ENCODE measurements around the gene IL10RA. TPM values are rescaled to one million over a fixed set of nuclear protein-coding genes. Genes with fewer than 3 reads are reported as not detected.
"Not testable (repeated sequence)": the region's sequence is repeated elsewhere in the genome, so short reads cannot be mapped to it uniquely, and the experiment has no call there.

The IL10RA gene
- total RNA-seq = 87.8 and 88.3 TPM in 2 replicates

DNA sequence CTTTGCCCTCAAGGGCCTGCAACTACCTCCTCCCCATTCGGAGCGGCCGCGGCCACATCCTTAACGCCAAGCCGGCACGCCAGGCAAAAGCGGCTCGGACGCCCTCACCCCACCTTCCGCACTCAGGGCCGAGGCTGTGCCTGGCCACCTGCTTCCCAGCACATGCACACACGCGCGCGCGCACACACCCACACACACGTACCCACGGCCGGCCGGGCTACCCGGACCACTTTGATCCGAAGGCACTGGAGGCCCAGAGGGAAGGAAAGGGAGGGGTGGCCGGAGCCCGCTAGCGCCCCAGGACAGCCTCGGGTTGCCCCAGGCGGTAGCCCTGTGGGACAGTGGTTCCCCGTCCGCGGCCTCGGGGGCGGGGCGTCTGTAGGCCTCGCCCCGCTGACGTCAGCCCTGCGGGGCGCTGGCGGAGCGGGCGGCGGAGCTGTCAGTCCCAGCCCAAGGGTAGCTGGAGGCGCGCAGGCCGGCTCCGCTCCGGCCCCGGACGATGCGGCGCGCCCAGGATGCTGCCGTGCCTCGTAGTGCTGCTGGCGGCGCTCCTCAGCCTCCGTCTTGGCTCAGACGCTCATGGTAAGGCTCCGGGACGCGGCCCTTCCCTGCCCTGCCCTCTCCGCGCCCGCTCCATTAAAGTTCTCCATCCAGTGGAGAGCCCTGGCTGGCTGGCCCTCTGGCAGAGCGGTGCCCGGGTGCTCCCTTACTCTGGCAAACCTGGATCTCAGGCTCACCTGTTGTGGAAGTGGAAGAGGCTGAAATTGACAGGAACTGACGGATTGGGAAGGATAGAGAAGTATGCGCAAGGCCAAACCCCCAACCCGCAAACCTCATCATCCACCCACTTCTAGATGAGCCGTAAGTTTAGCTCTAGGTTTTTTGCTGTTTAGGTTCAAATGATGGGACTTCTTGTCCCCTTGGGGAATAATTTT is at the start of gene IL10RA:
Gene IL10RA, plus strand, starts transcription at position 442 of the 935 bp plus-strand sequence. Its CDS starts 74 bp downstream, at position 516.
- peak; percentile 87 for DNase-seq (ENCODE audit: low spot score)
- Mint-ChIP-seq H3K4me3 (peak within 1 kb of the TSS; percentile 89), H3K36me3 (ENCODE audit: low read depth) (peaks cover 50% of the 10 kb centered on the region), H3K9me3 (no peaks in the 10 kb centered on the region), H3K27me3 (ENCODE audit: insufficient read depth) (no peaks in the 10 kb centered on the region), H3K27ac (peak within 1 kb of the TSS; percentile 92), H3K4me1 (ENCODE audit: low read depth) (peaks cover 79% of the 10 kb centered on the region)
- intact Hi-C loops (cut with micrococcal nuclease) = loop anchor here (1.0 to 5.0 kb wide), 10 partner anchors 12 to 754 kb away; partner anchors contain the start of genes PCSK7 and RNF214

DNA sequence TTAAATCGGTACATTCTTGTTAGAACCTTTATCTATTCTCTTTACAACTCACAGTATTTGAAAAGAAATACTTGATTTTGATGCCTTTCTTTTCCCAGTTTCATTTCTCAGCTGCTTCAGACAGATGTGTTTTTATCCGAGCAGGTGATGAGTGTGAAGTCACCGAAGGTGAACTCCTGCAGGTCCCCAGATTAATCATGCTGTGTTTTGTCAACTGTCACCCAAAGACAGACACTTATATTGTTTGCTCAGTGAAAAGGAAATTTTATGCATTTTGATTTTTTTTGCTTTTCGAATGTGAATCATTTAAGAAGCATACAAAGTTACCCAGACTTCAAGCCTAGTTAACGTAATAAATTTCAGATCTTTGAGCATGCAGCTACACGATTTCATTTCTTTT is 49.2 kb upstream of the IL10RA start:
- intact Hi-C loops (cut with micrococcal nuclease) = no loop called here
- Mint-ChIP-seq H3K4me3 (no peak overlapping the region), H3K4me1 (ENCODE audit: low read depth) (peaks cover 29% of the 10 kb centered on the region), H3K27me3 (ENCODE audit: insufficient read depth) (peaks cover 7% of the 10 kb centered on the region), H3K27ac (no peak overlapping the region), H3K9me3 (no peaks in the 10 kb centered on the region), H3K36me3 (ENCODE audit: low read depth) (peaks cover 2% of the 10 kb centered on the region)
- DNase-seq (ENCODE audit: low spot score) = no peak

DNA sequence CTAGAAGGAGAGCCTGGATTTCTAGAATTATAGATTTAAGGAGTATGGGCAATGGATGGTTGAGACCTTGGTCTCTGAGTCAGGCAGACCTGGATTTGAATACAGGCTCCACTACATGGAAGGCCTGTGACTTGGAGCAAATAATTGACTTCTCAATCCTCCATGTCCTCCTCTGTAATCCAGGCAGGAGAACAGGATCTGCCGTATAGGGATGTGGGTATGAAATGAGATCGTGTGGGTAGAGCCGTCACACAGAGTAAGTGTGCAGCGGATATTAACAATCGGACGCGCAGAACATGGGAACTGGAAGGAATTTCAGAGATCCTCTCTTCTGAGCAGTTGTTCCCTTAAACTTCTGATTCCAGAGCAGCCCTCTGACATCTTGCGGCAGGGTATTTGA is 45.5 kb upstream of the IL10RA start:
- Mint-ChIP-seq H3K36me3 (ENCODE audit: low read depth) (peaks cover 3% of the 10 kb centered on the region), H3K27ac (no peak overlapping the region)
- intact Hi-C loops (cut with micrococcal nuclease) = no loop called here

DNA sequence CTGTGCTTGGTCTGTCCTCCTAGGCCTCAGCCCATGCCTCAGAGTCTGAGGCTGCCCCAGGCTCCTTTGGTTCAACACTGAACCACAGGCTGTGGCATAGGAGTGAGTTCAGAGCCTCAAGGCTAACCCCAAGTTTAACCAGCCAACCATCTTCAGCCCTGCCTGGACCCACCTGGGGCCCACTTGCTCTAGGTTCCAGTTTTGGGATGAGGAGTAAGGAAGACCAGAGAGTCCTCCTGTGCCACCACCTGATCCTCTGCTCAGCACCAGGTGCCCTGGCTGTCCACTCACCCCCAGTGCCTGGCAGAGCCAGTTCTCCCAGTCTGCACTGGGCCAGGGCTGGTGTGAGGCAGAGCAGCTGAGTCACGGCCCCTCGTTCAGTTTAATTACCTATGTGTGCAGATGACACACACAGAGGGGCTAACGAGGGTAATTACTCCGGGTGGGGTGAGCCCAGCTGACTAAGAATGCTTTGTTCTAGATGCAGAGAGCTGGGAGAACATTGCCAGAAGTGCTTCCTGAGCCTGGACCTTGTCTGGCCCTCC is 45.0 kb upstream of the IL10RA start:
- DNase-seq (ENCODE audit: low spot score) = no peak

More for the DNA sequence above, 45.5 kb upstream of the IL10RA start:
- H3K9me3 Mint-ChIP-seq = peaks cover 9% of the 10 kb centered on the region
- H3K27me3 Mint-ChIP-seq (ENCODE audit: insufficient read depth) = peaks cover 7% of the 10 kb centered on the region
- DNase-seq (ENCODE audit: low spot score) = no peak
- no peak overlapping the region for H3K4me3 Mint-ChIP-seq
- H3K4me1 Mint-ChIP-seq (ENCODE audit: low read depth) = peaks cover 32% of the 10 kb centered on the region

DNA sequence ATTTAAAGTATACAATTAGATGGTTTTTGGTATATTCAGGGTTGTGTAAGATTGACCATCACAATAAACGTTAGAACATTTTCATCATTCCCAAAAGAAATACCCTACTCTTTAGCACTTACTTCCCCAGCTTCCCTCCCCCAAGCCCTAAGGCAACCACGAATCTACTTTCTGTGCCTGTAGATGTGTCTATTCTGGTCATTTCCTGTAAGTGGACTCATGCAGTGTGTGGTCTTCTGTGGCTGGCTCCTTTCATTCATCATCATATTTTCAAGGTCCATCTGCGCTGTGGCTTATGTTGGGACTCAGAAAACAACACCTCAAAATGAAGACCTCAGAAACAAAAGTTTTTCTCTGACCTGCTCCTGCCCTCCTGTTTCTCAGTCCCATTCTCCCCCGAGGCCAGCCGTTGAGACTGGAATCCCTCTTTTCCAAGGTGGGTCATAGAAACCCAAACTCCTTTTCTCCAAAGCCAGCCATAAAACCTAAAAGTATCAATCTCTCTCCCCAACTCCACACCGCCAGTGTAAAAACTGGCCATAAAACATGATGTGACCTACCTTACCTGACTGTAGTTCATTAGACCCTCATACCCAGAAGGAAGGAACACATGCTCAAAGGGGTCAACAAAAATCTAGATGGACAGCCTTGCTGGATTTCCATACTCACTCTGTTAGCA is 44.1 kb upstream of the IL10RA start:
- H3K27ac Mint-ChIP-seq = no peak overlapping the region
- no peak overlapping the region for H3K4me3 Mint-ChIP-seq
- peaks cover 45% of the 10 kb centered on the region for H3K4me1 Mint-ChIP-seq (ENCODE audit: low read depth)
- peaks cover 9% of the 10 kb centered on the region for H3K9me3 Mint-ChIP-seq
- H3K27me3 Mint-ChIP-seq (ENCODE audit: insufficient read depth) = peaks cover 7% of the 10 kb centered on the region
- intact Hi-C loops (cut with micrococcal nuclease) = no loop called here
- no peak for DNase-seq (ENCODE audit: low spot score)
- H3K36me3 Mint-ChIP-seq (ENCODE audit: low read depth) = peaks cover 3% of the 10 kb centered on the region

More for the DNA sequence above, 45.0 kb upstream of the IL10RA start:
- Mint-ChIP-seq H3K27me3 (ENCODE audit: insufficient read depth) (peaks cover 7% of the 10 kb centered on the region), H3K4me3 (no peak overlapping the region), H3K27ac (no peak overlapping the region), H3K36me3 (ENCODE audit: low read depth) (peaks cover 3% of the 10 kb centered on the region), H3K4me1 (ENCODE audit: low read depth) (peaks cover 37% of the 10 kb centered on the region), H3K9me3 (peaks cover 9% of the 10 kb centered on the region)
- intact Hi-C loops (cut with micrococcal nuclease) = no loop called here

DNA sequence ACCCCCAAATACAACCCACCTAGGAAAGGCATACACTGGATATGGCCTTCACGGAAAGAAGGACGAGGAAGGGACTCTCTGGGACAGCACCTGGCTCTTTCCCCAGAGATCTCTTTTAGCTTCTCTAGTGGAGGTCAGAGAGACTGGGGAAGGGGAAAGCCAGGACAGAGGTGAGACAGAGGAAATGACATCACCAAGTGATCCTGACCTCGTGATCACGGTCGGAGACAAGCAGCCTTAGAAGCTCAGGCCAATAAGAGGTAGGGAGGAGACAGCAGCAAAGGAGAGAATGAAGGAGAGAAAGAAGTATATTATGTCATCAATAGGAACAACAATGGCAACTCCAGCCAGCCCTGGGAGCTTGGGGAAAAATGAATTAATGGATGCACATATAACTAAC is 41.6 kb upstream of the IL10RA start:
- Mint-ChIP-seq H3K27me3 (ENCODE audit: insufficient read depth) (peaks cover 1% of the 10 kb centered on the region), H3K27ac (peak overlapping the region; percentile 77), H3K4me3 (no peak overlapping the region), H3K36me3 (ENCODE audit: low read depth) (peaks cover 3% of the 10 kb centered on the region), H3K9me3 (peaks cover 9% of the 10 kb centered on the region), H3K4me1 (ENCODE audit: low read depth) (peaks cover 65% of the 10 kb centered on the region)
- no peak for DNase-seq (ENCODE audit: low spot score)
- intact Hi-C loops (cut with micrococcal nuclease) = no loop called here

DNA sequence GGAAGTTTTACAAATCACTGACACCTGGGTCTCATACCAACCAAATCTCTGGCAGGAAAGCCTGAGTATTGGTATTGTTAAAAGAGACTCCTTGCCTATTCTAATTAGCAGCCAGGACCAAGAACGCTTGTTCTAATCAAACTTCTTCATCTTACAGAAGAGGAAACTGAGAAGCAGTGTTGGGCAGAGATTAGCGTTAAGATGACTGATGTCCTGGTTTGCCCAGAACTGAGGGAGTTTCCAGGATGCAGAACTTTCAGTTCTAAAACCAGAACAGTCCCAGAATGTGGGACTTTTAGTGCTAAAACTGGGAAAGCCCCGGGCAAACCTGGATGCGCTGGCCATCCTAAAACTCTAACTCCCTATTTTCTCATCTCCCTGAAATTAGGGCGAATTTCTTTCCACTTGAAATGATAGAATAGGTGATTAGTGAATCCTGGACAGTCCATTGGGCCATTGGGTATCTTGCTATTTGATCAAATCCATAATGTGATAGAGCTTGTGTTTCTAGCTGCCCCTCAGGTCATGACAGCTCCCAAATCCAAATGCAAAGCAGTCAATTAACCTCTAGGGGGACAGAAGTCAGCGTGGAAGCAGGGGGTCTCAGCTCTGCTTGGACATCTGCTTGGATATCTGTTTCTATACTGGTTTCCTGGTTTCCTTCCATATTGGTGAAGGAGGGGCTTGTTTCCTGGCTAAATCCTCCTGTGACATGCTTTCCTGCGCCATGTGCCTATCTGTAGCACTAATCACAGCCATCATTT is 41.0 kb upstream of the IL10RA start:
- peaks cover 3% of the 10 kb centered on the region for H3K36me3 Mint-ChIP-seq (ENCODE audit: low read depth)
- DNase-seq (ENCODE audit: low spot score) = no peak
- peaks cover 9% of the 10 kb centered on the region for H3K9me3 Mint-ChIP-seq
- H3K27me3 Mint-ChIP-seq (ENCODE audit: insufficient read depth) = no peaks in the 10 kb centered on the region
- H3K4me3 Mint-ChIP-seq = no peak overlapping the region
- intact Hi-C loops (cut with micrococcal nuclease) = no loop called here
- no peak overlapping the region for H3K27ac Mint-ChIP-seq
- peaks cover 72% of the 10 kb centered on the region for H3K4me1 Mint-ChIP-seq (ENCODE audit: low read depth)

DNA sequence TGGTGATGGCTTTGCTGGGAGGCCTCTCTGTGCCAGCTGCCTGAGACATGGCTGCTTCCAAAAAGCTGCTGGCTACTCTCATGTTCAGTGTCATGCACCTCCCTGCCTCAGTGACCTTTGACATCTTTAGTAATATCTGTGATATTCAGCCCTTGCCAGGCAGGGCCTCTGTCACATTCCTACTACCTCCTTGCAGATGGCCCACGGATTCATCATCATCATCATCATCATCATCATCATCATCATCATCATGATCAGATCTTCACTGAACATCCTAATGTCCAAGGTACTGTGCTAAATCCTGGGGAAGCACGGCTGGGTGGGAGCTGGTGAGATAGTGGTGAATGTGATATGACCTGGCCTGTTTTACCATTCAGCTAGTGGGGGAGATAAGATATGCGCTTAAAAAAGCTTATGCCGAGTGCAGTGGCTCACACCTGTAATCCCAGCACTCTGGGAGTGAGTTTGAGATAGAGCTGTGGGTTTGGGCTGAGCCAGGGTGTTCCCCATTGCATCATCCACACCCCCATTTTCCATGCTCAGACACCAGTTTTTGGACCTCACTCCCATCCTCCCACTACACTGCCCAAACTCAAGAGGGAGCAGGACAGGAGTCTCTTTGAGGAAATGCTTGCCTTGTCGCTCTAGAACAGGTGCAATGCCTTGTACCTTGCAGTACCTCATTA is 39.9 kb upstream of the IL10RA start:
- no peaks in the 10 kb centered on the region for H3K27me3 Mint-ChIP-seq (ENCODE audit: insufficient read depth)
- DNase-seq (ENCODE audit: low spot score) = no peak
- peaks cover 9% of the 10 kb centered on the region for H3K9me3 Mint-ChIP-seq
- peaks cover 82% of the 10 kb centered on the region for H3K4me1 Mint-ChIP-seq (ENCODE audit: low read depth)
- peak overlapping the region; percentile 16 for H3K27ac Mint-ChIP-seq
- peaks cover 3% of the 10 kb centered on the region for H3K36me3 Mint-ChIP-seq (ENCODE audit: low read depth)
- no peak overlapping the region for H3K4me3 Mint-ChIP-seq
- intact Hi-C loops (cut with micrococcal nuclease) = loop anchor here (2.0 kb wide), 1 partner anchor 519 kb away; no protein-coding TSS in a partner anchor

DNA sequence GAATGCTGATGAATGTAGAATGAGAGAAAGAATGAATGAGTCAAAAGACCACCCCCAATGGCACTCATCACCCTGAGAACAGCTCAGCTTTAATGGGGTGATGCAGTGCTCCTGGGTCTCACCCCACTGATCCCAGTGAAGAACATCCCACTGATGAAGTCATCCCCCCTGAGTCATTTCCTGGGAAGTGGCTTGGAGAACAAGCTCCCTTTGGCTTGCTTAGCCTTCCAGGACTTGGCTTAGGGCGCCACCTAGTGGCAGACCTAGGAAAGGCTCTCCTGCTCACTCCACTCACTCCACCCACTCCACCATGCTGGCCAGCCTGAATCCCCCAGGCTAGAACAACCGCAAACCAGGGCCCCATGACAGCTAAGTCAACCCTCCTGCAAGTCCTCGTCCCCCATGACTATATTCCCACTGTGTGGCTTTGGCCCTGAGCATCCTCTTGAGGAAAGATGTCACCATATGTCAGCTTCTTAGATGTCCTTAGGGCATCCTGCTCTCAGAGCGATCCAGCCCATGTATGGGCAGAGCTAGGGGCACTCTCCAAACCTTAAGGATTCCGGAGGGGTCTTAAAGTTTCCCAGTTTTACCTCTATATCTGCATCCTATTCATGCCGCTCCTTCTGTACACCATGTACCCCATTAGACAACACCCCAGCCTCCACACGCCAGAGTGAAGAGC is 39.2 kb upstream of the IL10RA start:
- intact Hi-C loops (cut with micrococcal nuclease) = loop anchor here (1.0 to 2.0 kb wide), 5 partner anchors 40 to 520 kb away; no protein-coding TSS in a partner anchor
- H3K4me3 Mint-ChIP-seq = peak overlapping the region; percentile 27
- no peaks in the 10 kb centered on the region for H3K27me3 Mint-ChIP-seq (ENCODE audit: insufficient read depth)
- peaks cover 9% of the 10 kb centered on the region for H3K9me3 Mint-ChIP-seq
- peaks cover 83% of the 10 kb centered on the region for H3K4me1 Mint-ChIP-seq (ENCODE audit: low read depth)
- H3K27ac Mint-ChIP-seq = peak overlapping the region; percentile 37
- DNase-seq (ENCODE audit: low spot score) = peak; percentile 73
- peaks cover 3% of the 10 kb centered on the region for H3K36me3 Mint-ChIP-seq (ENCODE audit: low read depth)

DNA sequence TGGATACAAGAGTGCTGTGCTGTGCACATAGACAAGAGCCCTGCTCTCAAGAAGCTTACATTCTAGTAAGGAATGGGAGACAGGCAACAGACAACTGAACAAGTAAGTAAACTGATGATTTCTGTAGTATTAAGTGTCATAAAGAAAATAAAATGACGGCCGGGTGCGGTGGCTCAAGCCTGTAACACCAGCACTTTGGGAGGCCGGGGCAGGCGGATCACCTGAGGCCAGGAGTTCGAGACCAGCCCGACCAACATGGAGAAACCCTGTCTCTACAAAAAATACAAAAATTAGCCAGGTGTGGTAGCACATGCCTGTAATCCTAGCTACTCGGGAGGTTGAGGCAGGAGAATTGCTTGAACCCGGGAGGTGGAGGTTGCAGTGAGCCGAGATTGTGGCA is 38.4 kb upstream of the IL10RA start:
- not testable (repeated sequence) for H3K4me3 Mint-ChIP-seq; DNase-seq (ENCODE audit: low spot score); H3K9me3 Mint-ChIP-seq; H3K27me3 Mint-ChIP-seq (ENCODE audit: insufficient read depth); H3K27ac Mint-ChIP-seq; H3K36me3 Mint-ChIP-seq (ENCODE audit: low read depth)
- peaks cover 85% of the 10 kb centered on the region for H3K4me1 Mint-ChIP-seq (ENCODE audit: low read depth)
- intact Hi-C loops (cut with micrococcal nuclease) = loop anchor here (1.0 to 2.0 kb wide), 5 partner anchors 40 to 521 kb away; no protein-coding TSS in a partner anchor

DNA sequence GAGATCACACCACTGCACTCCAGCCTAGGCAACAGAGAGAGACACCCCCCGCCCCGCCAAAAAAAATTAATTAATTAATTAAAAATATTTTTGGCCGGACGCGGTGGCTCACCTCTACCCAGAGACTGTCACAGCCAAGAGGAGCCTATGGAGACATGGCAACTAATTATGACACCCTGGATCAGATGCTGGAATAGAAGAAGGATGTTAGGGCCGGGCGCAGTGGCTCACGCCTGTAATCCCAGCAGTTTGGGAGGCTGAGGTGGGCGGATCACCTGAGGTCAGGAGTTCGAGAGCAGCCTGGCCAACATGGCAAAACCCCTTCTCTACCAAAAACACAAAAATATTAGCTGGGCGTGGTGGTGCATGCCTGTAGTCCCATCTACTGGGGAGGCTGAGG is 37.7 kb upstream of the IL10RA start:
- H3K4me1 Mint-ChIP-seq (ENCODE audit: low read depth) = peaks cover 92% of the 10 kb centered on the region
- H3K27ac Mint-ChIP-seq; H3K9me3 Mint-ChIP-seq; intact Hi-C loops (cut with micrococcal nuclease); H3K36me3 Mint-ChIP-seq (ENCODE audit: low read depth); H3K27me3 Mint-ChIP-seq (ENCODE audit: insufficient read depth); H3K4me3 Mint-ChIP-seq; DNase-seq (ENCODE audit: low spot score): not testable (repeated sequence)
